CD1c-positive myeloid dendritic cell (primary cell): ENCODE measurements around the gene S100A1.
"Not testable (repeated sequence)": the region's sequence is repeated elsewhere in the genome, so short reads cannot be mapped to it uniquely, and the experiment has no call there.

Experiments
- DNase-seq: peaks from one replicate; pipeline ENCODE4 v3.0.0-alpha.2; 2016; ENCODE audit errors: extremely low spot score

Gene S100A1

DNA sequence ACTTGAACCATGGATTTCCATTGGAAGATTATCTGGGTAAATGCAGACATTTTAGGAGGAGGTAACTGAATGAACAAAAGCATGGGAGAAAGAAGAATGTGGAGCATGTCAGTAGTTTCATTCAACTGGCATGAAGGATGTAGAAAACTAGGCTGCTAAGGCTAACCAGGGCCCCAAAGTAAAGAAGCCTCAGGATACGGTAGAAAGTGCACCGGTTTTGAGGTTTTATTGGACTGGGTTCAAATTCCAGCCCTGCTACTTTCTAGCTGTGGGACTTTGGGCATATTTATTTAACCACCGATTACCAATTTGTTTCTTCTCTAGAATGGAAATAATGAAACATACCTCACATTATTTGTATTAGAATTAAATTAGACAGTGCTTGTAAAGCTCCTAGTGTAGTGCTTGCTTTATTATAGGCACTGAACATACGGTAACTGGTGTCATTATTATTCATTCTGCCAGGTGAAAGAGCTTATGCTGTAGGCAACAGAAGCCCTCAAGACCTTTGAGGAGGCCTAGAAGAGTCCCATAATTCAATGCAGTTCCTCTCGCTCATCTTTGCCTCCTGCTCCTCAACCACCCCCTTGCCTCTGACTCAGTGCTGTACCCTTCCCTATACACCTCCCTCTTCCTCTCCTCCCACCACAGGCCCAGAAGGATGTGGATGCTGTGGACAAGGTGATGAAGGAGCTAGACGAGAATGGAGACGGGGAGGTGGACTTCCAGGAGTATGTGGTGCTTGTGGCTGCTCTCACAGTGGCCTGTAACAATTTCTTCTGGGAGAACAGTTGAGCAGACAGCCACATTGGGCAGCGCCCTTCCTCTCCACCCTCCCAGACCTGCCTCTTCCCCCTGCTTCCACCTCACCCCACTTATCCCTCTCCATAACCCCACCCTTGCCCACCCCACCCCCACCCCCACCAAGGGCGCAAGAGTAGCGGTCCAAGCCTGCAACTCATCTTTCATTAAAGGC is 3.1 kb downstream of the S100A1 start:
- peak; percentile 26 for DNase-seq

DNA sequence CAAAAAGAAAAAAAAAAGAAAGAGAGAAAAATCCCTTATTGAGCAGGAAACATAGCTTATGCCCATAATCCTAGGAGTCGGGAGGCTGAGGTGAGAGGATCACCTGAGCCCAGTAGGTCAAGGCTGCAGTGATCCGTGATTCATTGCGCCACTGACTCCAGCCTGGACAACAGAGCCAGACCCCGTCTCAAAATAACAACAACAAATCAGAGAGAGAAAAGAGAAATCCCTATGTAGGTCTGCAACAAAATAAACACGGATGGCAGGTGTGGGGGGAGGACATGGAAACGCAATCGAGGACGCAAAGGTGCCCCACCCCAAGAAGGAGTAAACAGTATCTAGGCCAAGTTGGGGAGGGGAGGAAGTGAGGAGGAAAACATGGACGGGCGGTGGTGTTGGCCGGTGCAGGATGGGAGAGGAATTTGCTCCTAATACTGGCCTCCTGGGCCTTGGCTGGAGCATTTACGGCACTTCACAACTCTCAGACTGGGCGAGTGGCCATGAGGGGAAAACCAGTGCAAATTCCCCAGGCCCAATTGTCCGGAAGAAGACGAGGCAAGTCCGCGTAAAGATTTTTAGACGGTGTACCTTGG is 5.0 kb downstream of the S100A1 start:
- no peak for DNase-seq

DNA sequence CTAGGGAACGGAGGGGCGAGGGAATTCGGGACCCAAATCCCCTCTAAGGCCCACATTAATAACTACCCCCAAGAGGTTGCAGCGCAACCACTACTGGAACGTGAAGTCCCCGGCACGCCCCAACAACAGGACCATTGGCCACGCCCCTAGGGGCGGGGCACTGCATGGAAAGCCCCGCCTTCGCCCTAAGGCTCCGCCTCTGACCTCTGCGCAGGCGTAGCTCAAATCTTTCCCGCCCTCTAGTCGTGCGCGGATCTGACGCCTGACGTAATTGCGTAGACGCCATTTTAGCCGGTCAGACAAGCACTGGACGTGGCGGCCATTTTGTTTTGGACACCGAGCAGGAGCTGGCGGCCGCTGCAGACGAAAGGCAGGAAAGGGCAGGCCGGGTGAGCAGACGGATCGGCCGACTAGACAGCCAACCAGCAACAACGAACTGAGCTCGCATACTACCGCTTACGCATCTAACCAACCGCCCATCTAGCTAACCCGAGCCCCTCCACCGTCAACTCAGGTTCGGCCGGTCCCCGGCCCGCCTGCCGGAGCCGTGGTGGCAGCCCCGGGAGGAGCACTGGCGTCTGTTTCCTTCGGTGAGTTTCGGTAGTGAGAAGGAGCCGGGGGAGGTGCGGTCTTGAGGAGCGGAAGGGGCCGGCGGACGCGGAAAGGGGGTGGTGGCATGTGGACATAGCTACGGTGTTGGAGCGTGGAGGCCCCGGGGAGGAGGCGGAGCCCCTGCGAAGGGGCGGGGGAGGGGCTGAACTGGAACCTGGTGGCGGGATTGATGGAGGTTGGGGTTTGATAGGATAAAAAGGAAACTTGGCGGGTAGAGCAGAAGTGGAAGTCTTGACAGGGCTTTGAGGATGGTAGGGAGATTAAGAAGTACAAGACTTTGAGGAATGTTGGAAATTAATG is 5.8 kb downstream of the S100A1 start, which contains the start of gene CHTOP:
TSS of gene CHTOP (plus strand) at position 313 of the 912 bp plus-strand sequence. CDS start 2,523 bp downstream, outside the sequence.
- peak; percentile 99 for DNase-seq

DNA sequence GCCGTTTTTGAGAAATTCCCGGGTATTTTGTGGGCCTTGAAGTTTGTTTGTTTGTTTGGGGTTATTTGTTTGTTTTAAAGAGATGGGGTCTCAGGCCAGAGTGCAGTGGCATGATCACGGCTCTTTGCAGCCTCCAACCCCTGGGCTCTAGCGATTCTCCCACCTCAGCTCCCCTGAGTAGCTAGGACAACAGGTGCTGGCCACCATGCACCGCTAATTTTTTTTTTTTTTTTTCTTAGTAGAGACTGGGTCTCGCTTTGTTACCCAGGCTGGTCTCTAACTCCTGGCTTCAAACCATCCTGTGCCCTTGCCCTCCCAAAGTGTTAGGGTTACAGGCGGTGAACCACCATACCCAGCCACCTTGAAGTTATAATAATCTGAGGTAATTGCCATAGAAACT is 7.6 kb downstream of the S100A1 start:
- DNase-seq, result no peak

DNA sequence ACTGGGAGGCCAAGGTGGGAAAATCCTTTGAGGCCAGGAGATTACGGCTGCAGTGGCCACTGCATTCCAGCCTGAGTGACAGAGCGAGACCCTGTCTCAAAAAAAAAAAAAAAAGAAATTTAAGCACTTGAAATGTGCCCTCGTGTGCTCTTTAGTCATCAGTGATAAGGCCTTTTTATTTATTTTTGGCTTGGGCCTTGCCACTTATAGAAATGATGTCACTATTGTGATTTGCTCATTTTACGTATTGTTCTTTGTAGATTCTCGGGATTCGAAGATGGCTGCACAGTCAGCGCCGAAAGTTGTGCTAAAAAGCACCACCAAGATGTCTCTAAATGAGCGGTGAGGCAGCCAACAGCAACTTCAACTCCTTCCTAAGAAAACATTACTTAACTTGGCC is 8.1 kb downstream of the S100A1 start:
- no peak for DNase-seq

GRCh38 chr1:153638261-153638660 is 10.0 kb downstream of the S100A1 start:
- DNase-seq, result no peak

DNA sequence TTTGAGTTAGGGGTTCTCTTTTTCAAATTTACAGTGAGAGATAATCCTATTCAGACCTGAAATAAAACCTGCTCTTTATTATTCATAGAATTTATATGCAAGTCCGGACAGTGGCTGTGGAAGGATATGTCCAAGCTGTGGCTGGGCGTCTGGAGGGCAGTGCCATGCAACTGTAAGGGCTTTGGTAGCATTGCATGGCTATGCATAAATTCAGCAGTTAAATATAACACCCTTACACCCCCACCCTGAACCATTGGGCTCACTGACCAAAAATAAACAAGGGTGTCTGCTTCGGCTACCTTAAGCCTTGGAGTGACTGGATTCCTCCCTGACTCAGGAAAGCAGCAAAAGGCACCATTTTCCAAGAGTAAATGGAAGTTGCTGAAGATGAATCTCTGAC is 11.0 kb downstream of the S100A1 start:
- no peak for DNase-seq

GRCh38 chr1:153640213-153640612 is 12.0 kb downstream of the S100A1 start:
- not testable (repeated sequence) for DNase-seq

- no peak for DNase-seq
Observed at GRCh38 chr1:153640861-153641260, 12.6 kb downstream of the S100A1 start.

DNA sequence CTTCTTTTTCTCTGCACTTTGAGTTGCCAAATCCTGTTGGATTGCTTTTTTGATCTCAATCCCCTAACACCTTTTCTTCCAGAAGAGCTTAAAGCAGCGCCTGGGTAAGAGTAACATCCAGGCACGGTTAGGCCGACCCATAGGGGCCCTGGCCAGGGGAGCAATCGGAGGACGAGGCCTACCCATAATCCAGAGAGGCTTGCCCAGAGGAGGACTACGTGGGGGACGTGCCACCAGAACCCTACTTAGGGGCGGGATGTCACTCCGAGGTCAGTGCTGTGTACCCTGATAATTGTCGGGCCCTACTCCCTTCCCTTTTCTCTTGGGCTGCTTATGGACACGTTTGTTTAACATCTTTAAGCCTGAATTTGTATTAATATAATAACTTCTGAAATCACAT is 13.9 kb downstream of the S100A1 start:
- no peak for DNase-seq

- DNase-seq, result no peak
Observed at GRCh38 chr1:153643100-153643499, 14.9 kb downstream of the S100A1 start.

DNA sequence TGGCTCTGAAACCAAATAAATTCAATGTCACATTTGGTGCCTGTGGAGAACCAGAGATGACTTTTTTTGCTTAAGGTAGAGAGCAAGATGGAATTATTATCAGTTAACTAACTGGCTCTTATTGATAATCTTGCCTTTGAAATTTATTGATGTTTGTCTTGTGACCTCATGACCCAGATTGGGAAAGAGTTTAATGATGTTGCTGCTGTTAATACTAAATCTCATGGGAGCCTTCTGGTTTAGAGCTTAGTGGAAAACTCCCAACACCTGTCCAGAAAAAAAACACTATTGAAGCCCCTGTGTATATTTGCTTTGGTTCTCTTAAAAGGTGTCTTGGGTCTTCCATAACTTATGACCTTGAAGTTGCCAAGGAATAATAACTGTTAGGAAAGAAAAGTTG is 15.6 kb downstream of the S100A1 start:
- no peak for DNase-seq

GRCh38 chr1:153646672-153647345 is 18.6 kb downstream of the S100A1 start:
- DNase-seq, result peak; percentile 84

GRCh38 chr1:153647346-153647714 is 19.1 kb downstream of the S100A1 start:
- DNase-seq, result no peak

- DNase-seq, result no peak
Observed at GRCh38 chr1:153648000-153648643, 19.9 kb downstream of the S100A1 start.

GRCh38 chr1:153649137-153649862 is 21.1 kb downstream of the S100A1 start:
- no peak for DNase-seq

DNA sequence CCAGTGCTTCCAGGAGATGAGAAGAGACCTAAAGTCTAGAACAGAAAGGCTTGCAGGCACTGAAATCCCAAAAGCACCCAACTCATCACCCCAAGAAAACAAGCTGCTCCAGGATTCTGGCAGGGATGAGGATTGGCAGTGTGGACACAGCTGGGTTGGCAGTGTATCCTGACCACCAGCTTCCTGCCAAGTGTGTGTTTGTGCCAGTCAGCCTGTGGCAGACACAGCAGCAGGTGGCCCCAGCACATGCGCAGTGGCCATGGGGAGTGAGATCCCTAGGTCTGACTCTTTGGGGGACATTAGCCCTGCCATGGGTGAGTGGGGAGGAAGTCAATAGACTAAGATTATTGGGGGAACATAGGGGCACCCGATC is 21.6 kb downstream of the S100A1 start:
- no peak for DNase-seq

DNA sequence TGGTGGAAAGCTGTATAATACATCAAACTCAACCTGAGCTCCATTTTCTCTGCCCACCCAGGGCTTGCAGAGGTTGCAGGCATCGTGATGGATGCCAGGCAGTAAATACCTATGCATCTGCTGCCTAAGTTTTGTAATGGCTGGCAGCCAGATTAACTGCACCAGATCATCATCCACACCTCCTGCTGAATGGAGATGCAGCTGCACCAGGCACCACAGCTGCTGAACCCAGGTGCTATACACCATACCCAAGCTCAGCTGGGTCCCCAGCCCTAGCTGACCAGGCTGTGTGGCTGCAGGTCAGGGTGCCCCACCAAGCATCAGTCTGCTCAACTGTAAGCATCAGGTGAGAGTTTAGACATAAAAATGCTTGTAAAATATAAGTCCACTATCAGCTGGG is 23.5 kb downstream of the S100A1 start:
- DNase-seq, result no peak

DNA sequence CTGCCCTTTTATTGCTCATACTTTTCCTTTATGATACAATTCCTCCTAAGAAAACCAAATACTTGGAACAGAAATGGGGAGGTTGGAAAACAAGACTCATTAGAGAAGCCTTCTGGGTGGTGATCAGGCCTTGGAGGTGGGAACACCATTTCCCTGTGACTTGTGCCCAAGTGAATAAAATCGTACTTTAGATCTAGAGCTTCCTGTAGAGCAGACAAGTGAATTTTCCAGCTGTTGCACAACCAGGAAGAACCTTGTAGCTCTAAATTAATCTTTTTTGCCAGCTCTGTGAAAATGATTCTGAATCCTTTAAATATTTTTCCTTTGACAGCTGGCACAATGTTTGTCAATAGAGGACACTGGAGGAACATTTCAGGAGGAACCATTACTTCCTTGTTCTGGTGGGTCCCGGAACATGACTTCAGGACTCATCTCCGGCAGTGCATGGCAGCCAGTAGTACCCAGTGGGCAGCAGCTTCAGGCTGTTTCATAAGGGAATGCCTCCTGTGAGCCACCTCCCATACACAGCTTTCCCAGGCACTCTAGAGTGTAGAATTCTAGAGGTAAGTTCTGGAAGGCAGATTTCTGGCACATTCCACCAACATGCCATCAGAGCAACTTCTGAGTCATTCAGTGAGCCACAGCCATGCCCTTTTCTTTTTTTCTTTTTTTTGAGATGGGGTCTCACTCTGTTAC is 24.7 kb downstream of the S100A1 start:
- peak; percentile 68 for DNase-seq

GRCh38 chr1:153655333-153655732 is 27.1 kb downstream of the S100A1 start:
- no peak for DNase-seq
